ENCODE results near the gene HS3ST6.
"Not testable (repeated sequence)": the region's sequence is repeated elsewhere in the genome, so short reads cannot be mapped to it uniquely, and the experiment has no call there.

Gene HS3ST6

GRCh38 chr16:1900452-1900774 lies 17.8 kb downstream of the HS3ST6 start:
- Histone ChIP-seq H3F3A (ENCODE audit: insufficient read depth, low read length) (no peaks in the 10 kb centered on the region), H3K79me2 (ENCODE audit: insufficient read depth, low read length) (no peaks in the 10 kb centered on the region), H4K20me1 (ENCODE audit: insufficient read depth, low read length) (no peaks in the 10 kb centered on the region), H3K4me3 (ENCODE audit: low read depth, low read length, poor library complexity, severe bottlenecking) (no peak overlapping the region), H3K9ac (ENCODE audit: low read length) (no peak overlapping the region), H2AFZ (ENCODE audit: low read length) (no peak overlapping the region), H3K4me1 (ENCODE audit: insufficient read depth, low read length, severe bottlenecking) (no peaks in the 10 kb centered on the region), H3K4me2 (ENCODE audit: low read length) (no peak overlapping the region), H3K9me3 (ENCODE audit: low read length) (no peaks in the 10 kb centered on the region), H3K27ac (ENCODE audit: low read depth, low read length, poor library complexity, severe bottlenecking) (no peak overlapping the region), H3K27me3 (ENCODE audit: insufficient read depth, low read length) (peaks cover 3% of the 10 kb centered on the region), H3K9me2 (ENCODE audit: low read depth, low read length) (no peaks in the 10 kb centered on the region), H3K36me3 (ENCODE audit: insufficient read depth, low read length) (no peaks in the 10 kb centered on the region)
- TF ChIP-seq EZH2 (IDR thresholded peaks at IDR 0.05; ENCODE audit: borderline replicate concordance, low read length) (no peak), CTCF (IDR thresholded peaks at IDR 0.05; ENCODE audit: low read length) (no peak)

GRCh38 chr16:1899641-1900451 lies 18.4 kb downstream of the HS3ST6 start:
- Histone ChIP-seq H3K36me3 (ENCODE audit: insufficient read depth, low read length) (no peaks in the 10 kb centered on the region), H3K27ac (ENCODE audit: low read depth, low read length, poor library complexity, severe bottlenecking) (no peak overlapping the region), H3K9me3 (ENCODE audit: low read length) (no peaks in the 10 kb centered on the region), H3K4me2 (ENCODE audit: low read length) (no peak overlapping the region), H4K20me1 (ENCODE audit: insufficient read depth, low read length) (no peaks in the 10 kb centered on the region), H2AFZ (ENCODE audit: low read length) (no peak overlapping the region), H3K4me3 (ENCODE audit: low read depth, low read length, poor library complexity, severe bottlenecking) (no peak overlapping the region), H3K27me3 (ENCODE audit: insufficient read depth, low read length) (peaks cover 3% of the 10 kb centered on the region), H3K4me1 (ENCODE audit: insufficient read depth, low read length, severe bottlenecking) (no peaks in the 10 kb centered on the region), H3K9ac (ENCODE audit: low read length) (no peak overlapping the region), H3K9me2 (ENCODE audit: low read depth, low read length) (no peaks in the 10 kb centered on the region), H3F3A (ENCODE audit: insufficient read depth, low read length) (no peaks in the 10 kb centered on the region), H3K79me2 (ENCODE audit: insufficient read depth, low read length) (no peaks in the 10 kb centered on the region)
- TF ChIP-seq CTCF (IDR thresholded peaks at IDR 0.05; ENCODE audit: low read length), result no peak
- no peak for TF ChIP-seq EZH2 (IDR thresholded peaks at IDR 0.05; ENCODE audit: borderline replicate concordance, low read length)

GRCh38 chr16:1897692-1898091 lies 20.5 kb downstream of the HS3ST6 start:
- not testable (repeated sequence) for H3K27ac ChIP-seq (ENCODE audit: low read depth, low read length, poor library complexity, severe bottlenecking); H3K36me3 ChIP-seq (ENCODE audit: insufficient read depth, low read length); H3K9me3 ChIP-seq (ENCODE audit: low read length); H3K79me2 ChIP-seq (ENCODE audit: insufficient read depth, low read length); H4K20me1 ChIP-seq (ENCODE audit: insufficient read depth, low read length); H3K9ac ChIP-seq (ENCODE audit: low read length); H3K4me2 ChIP-seq (ENCODE audit: low read length); H2AFZ ChIP-seq (ENCODE audit: low read length); H3F3A ChIP-seq (ENCODE audit: insufficient read depth, low read length); H3K27me3 ChIP-seq (ENCODE audit: insufficient read depth, low read length); H3K4me1 ChIP-seq (ENCODE audit: insufficient read depth, low read length, severe bottlenecking); H3K4me3 ChIP-seq (ENCODE audit: low read depth, low read length, poor library complexity, severe bottlenecking); H3K9me2 ChIP-seq (ENCODE audit: low read depth, low read length)
